K562 (cell line): Measurements from ENCODE around the gene DGCR2. TPM values are rescaled to one million over a fixed set of nuclear protein-coding genes. Genes with fewer than 3 reads are reported as not detected.

Experiments
- HDAC6 ChIP-seq: IDR thresholded peaks from 2 replicates; pipeline ENCODE4 v1.6.1; 2012; ENCODE audit warnings: low read depth, mild to moderate bottlenecking, control low read depth, inconsistent platforms, low read length, moderate library complexity
- IFI16 ChIP-seq: fragments of 250-450 bp; sonication (Bioruptor Pico); IDR thresholded peaks from 2 replicates; pipeline ENCODE4 v2.1.2; 2022; ENCODE audit warnings: mild to moderate bottlenecking, inconsistent platforms
- JUN ChIP-seq, 2 experiments: sonication (generic) in 1 of 2; formaldehyde crosslinking in 1 of 2; IDR thresholded peaks; 2 replicates each; pipeline versions ENCODE4 v1.6.1 to v1.8.0; 2012 to 2022; ENCODE audit warnings: borderline replicate concordance in 2 of 2, mild to moderate bottlenecking in 2 of 2, improper control_type of control experiment in 1 of 2, low read depth in 1 of 2, low read length in 1 of 2, missing genetic modification reagents in 1 of 2
- MTA1 ChIP-seq: fragments of 450-650 bp; IDR thresholded peaks from 2 replicates; pipeline ENCODE4 v1.6.1; 2017; ENCODE audit warnings: borderline replicate concordance
- ZFP36 ChIP-seq: fragments of 150-350 bp; IDR thresholded peaks from 2 replicates; pipeline ENCODE4 v1.6.1; 2018; ENCODE audit warnings: low read length, low read depth; ENCODE audit not compliant: partially characterized antibody
- polyA plus RNA-seq, 8 experiments: library from polyadenylated mRNA; depleted of rRNA in 4 of 8; stranded (reverse) in 5 of 8; unstranded in 3 of 8; fragments of >200 nt; fragmentation: Nextera tagmentation in 2 of 8; fragmentation: Illumina TruSeq in 1 of 8; extraction: Ambion mirVana in 2 of 8; extraction: Trizol in 1 of 8; gene quantifications; 2 replicates each; pipeline versions ENCODE4 v1.2.1 to v1.2.3, GENCODE V29; 2011 to 2014; ENCODE audit warnings: inconsistent platforms in 1 of 8, missing spikeins in 1 of 8
- total RNA-seq, 7 experiments: library from RNA; depleted of rRNA in 6 of 7; stranded (reverse); fragments of >200 nt in 6 of 7; fragmentation: Illumina TruSeq in 2 of 7; extraction: Trizol in 2 of 7; gene quantifications; 2 replicates each; pipeline versions ENCODE4 v1.2.1 to v1.2.3, GENCODE V29; 2011 to 2021; ENCODE audit warnings: low replicate concordance in 1 of 7
- TF ChIP-seq, protein P1 (sequence below), 2 experiments: fragments of 450-650 bp in 1 of 2; sonication (generic) in 1 of 2; formaldehyde crosslinking in 1 of 2; IDR thresholded peaks; 2 replicates each; pipeline versions ENCODE4 v1.7.1 to v1.9.0; 2016 to 2022; ENCODE audit warnings: inconsistent platforms in 1 of 2, mild to moderate bottlenecking in 1 of 2, missing genetic modification reagents in 1 of 2
- TF ChIP-seq, protein P2 (sequence below): sonication (generic); formaldehyde crosslinking; IDR thresholded peaks from 2 replicates; pipeline ENCODE4 v1.8.0; 2023; ENCODE audit warnings: missing genetic modification reagents, mild to moderate bottlenecking, borderline replicate concordance

The DGCR2 gene
- total and polyA plus RNA-seq, 9 of the 15 experiments (the other 6 are each of a cell fraction or from before 2014, with no cell fraction given), result 0.69 to 101 (median 56.4) TPM

GRCh38 chr22:19106886-19107729 is 15.1 kb downstream of the DGCR2 start (continued):
- TF ChIP-seq, protein P1, sequence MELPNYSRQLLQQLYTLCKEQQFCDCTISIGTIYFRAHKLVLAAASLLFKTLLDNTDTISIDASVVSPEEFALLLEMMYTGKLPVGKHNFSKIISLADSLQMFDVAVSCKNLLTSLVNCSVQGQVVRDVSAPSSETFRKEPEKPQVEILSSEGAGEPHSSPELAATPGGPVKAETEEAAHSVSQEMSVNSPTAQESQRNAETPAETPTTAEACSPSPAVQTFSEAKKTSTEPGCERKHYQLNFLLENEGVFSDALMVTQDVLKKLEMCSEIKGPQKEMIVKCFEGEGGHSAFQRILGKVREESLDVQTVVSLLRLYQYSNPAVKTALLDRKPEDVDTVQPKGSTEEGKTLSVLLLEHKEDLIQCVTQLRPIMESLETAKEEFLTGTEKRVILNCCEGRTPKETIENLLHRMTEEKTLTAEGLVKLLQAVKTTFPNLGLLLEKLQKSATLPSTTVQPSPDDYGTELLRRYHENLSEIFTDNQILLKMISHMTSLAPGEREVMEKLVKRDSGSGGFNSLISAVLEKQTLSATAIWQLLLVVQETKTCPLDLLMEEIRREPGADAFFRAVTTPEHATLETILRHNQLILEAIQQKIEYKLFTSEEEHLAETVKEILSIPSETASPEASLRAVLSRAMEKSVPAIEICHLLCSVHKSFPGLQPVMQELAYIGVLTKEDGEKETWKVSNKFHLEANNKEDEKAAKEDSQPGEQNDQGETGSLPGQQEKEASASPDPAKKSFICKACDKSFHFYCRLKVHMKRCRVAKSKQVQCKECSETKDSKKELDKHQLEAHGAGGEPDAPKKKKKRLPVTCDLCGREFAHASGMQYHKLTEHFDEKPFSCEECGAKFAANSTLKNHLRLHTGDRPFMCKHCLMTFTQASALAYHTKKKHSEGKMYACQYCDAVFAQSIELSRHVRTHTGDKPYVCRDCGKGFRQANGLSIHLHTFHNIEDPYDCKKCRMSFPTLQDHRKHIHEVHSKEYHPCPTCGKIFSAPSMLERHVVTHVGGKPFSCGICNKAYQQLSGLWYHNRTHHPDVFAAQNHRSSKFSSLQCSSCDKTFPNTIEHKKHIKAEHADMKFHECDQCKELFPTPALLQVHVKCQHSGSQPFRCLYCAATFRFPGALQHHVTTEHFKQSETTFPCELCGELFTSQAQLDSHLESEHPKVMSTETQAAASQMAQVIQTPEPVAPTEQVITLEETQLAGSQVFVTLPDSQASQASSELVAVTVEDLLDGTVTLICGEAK (IDR thresholded peaks at IDR 0.05), result no peak
- TF ChIP-seq, protein P1 (CRISPR knock-in tag; IDR thresholded peaks at IDR 0.05), result no peak
- no peak for TF ChIP-seq JUN (IDR thresholded peaks at IDR 0.05; ENCODE audit: borderline replicate concordance, low read depth, low read length)
- no peak for TF ChIP-seq JUN (CRISPR knock-in tag; IDR thresholded peaks at IDR 0.05; ENCODE audit: borderline replicate concordance)
- TF ChIP-seq HDAC6, result 0 out of 2 replicates have a peak, but pooled peaks have one; percentile 76
- TF ChIP-seq ZFP36, result no peak
- no peak for TF ChIP-seq MTA1
- TF ChIP-seq, protein P2, sequence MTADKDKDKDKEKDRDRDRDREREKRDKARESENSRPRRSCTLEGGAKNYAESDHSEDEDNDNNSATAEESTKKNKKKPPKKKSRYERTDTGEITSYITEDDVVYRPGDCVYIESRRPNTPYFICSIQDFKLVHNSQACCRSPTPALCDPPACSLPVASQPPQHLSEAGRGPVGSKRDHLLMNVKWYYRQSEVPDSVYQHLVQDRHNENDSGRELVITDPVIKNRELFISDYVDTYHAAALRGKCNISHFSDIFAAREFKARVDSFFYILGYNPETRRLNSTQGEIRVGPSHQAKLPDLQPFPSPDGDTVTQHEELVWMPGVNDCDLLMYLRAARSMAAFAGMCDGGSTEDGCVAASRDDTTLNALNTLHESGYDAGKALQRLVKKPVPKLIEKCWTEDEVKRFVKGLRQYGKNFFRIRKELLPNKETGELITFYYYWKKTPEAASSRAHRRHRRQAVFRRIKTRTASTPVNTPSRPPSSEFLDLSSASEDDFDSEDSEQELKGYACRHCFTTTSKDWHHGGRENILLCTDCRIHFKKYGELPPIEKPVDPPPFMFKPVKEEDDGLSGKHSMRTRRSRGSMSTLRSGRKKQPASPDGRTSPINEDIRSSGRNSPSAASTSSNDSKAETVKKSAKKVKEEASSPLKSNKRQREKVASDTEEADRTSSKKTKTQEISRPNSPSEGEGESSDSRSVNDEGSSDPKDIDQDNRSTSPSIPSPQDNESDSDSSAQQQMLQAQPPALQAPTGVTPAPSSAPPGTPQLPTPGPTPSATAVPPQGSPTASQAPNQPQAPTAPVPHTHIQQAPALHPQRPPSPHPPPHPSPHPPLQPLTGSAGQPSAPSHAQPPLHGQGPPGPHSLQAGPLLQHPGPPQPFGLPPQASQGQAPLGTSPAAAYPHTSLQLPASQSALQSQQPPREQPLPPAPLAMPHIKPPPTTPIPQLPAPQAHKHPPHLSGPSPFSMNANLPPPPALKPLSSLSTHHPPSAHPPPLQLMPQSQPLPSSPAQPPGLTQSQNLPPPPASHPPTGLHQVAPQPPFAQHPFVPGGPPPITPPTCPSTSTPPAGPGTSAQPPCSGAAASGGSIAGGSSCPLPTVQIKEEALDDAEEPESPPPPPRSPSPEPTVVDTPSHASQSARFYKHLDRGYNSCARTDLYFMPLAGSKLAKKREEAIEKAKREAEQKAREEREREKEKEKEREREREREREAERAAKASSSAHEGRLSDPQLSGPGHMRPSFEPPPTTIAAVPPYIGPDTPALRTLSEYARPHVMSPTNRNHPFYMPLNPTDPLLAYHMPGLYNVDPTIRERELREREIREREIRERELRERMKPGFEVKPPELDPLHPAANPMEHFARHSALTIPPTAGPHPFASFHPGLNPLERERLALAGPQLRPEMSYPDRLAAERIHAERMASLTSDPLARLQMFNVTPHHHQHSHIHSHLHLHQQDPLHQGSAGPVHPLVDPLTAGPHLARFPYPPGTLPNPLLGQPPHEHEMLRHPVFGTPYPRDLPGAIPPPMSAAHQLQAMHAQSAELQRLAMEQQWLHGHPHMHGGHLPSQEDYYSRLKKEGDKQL, result no peak
- TF ChIP-seq IFI16 (CRISPR knock-in tag), result no peak
